HepG2 (cell line): Measurements from ENCODE around the gene IQSEC1. TPM values are rescaled to one million over a fixed set of nuclear protein-coding genes. Genes with fewer than 3 reads are reported as not detected.

Source experiments
- ATF7 ChIP-seq, 2 experiments: fragments of 450-650 bp in 1 of 2; sonication (generic) in 1 of 2; formaldehyde crosslinking in 1 of 2; IDR thresholded peaks; 2 replicates each; pipeline versions ENCODE4 v1.4.0 to v1.6.1; 2016 to 2020; ENCODE audit warnings: antibody characterized with exemption in 1 of 2, mild to moderate bottlenecking in 1 of 2, missing genetic modification reagents in 1 of 2
- BRD4 ChIP-seq: sonication (generic); formaldehyde crosslinking; IDR thresholded peaks from 2 replicates; pipeline ENCODE4 v1.4.0; 2020; ENCODE audit warnings: missing genetic modification reagents
- CBX5 ChIP-seq: sonication (generic); formaldehyde crosslinking; IDR thresholded peaks from 2 replicates; pipeline ENCODE4 v1.4.0; 2020; ENCODE audit warnings: missing genetic modification reagents, borderline replicate concordance
- GZF1 ChIP-seq: sonication (generic); formaldehyde crosslinking; IDR thresholded peaks from 2 replicates; pipeline ENCODE4 v1.5.1; 2020; ENCODE audit warnings: mild to moderate bottlenecking, missing genetic modification reagents
- HOXA7 ChIP-seq: sonication (generic); formaldehyde crosslinking; IDR thresholded peaks from 2 replicates; pipeline ENCODE4 v1.8.1; 2022; ENCODE audit warnings: mild to moderate bottlenecking, missing genetic modification reagents, moderate library complexity
- KLF9 ChIP-seq: IDR thresholded peaks from 2 replicates; pipeline ENCODE4 v1.6.1; 2016; ENCODE audit warnings: low read depth
- MATR3 ChIP-seq: sonication (generic); formaldehyde crosslinking; IDR thresholded peaks from 2 replicates; pipeline ENCODE4 v1.4.0; 2020; ENCODE audit warnings: missing genetic modification reagents
- MIER3 ChIP-seq: IDR thresholded peaks from 2 replicates; pipeline ENCODE4 v1.6.1; 2016; ENCODE audit warnings: missing compliant biosample characterization, borderline replicate concordance
- NAIF1 ChIP-seq: sonication (generic); formaldehyde crosslinking; IDR thresholded peaks from 2 replicates; pipeline ENCODE4 v1.5.0; 2020; ENCODE audit warnings: mild to moderate bottlenecking, missing genetic modification reagents, borderline replicate concordance
- NCOA1 ChIP-seq: sonication (generic); formaldehyde crosslinking; IDR thresholded peaks from 2 replicates; pipeline ENCODE4 v1.9.0; 2021; ENCODE audit warnings: missing genetic modification reagents
- ONECUT2 ChIP-seq: sonication (generic); formaldehyde crosslinking; IDR thresholded peaks from 2 replicates; pipeline ENCODE4 v1.4.0; 2020; ENCODE audit warnings: missing genetic modification reagents
- POLR2G ChIP-seq: fragments of 200-400 bp; formaldehyde crosslinking; IDR thresholded peaks from 2 replicates; pipeline ENCODE4 v1.6.1; 2018; ENCODE audit warnings: mild to moderate bottlenecking, low read depth, low read length, moderate library complexity
- SSRP1 ChIP-seq: IDR thresholded peaks from 2 replicates; pipeline ENCODE4 v1.6.1; 2016; ENCODE audit warnings: control low read depth
- ZEB1 ChIP-seq: IDR thresholded peaks from 2 replicates; pipeline ENCODE4 v1.6.1; 2012; ENCODE audit warnings: mild to moderate bottlenecking, low read depth, inconsistent platforms; ENCODE audit not compliant: insufficient replicate concordance
- ZNF224 ChIP-seq: sonication (generic); formaldehyde crosslinking; IDR thresholded peaks from 2 replicates; pipeline ENCODE4 v1.5.0; 2020; ENCODE audit warnings: mild to moderate bottlenecking, missing genetic modification reagents
- ZNF274 ChIP-seq: sonication (generic); formaldehyde crosslinking; IDR thresholded peaks from 2 replicates; pipeline ENCODE4 v1.5.1; 2020; ENCODE audit warnings: mild to moderate bottlenecking, missing genetic modification reagents
- ZNF292 ChIP-seq: sonication (generic); formaldehyde crosslinking; IDR thresholded peaks from 2 replicates; pipeline ENCODE4 v1.8.1; 2022; ENCODE audit warnings: mild to moderate bottlenecking, low read depth, missing genetic modification reagents, borderline replicate concordance
- ZNF484 ChIP-seq: sonication (generic); formaldehyde crosslinking; IDR thresholded peaks from 2 replicates; pipeline ENCODE4 v1.5.1; 2020; ENCODE audit warnings: mild to moderate bottlenecking, low read depth, missing genetic modification reagents, borderline replicate concordance
- ZNF558 ChIP-seq: sonication (generic); formaldehyde crosslinking; IDR thresholded peaks from 2 replicates; pipeline ENCODE4 v1.9.0; 2022; ENCODE audit warnings: mild to moderate bottlenecking, missing genetic modification reagents, borderline replicate concordance
- ZNF678 ChIP-seq: sonication (generic); formaldehyde crosslinking; IDR thresholded peaks from 2 replicates; pipeline ENCODE4 v1.4.0; 2020; ENCODE audit warnings: mild to moderate bottlenecking, missing genetic modification reagents
- ZNF775 ChIP-seq: sonication (generic); formaldehyde crosslinking; IDR thresholded peaks from 2 replicates; pipeline ENCODE4 v1.4.0; 2020; ENCODE audit warnings: missing genetic modification reagents, mild to moderate bottlenecking, moderate library complexity, borderline replicate concordance
- ZNF891 ChIP-seq: sonication (generic); formaldehyde crosslinking; IDR thresholded peaks from 2 replicates; pipeline ENCODE4 v1.5.0; 2020; ENCODE audit warnings: mild to moderate bottlenecking, missing genetic modification reagents
- ZSCAN29 ChIP-seq: sonication (generic); formaldehyde crosslinking; conservative IDR thresholded peaks from 2 replicates; pipeline ENCODE4 v1.4.0; 2020; ENCODE audit warnings: mild to moderate bottlenecking, missing genetic modification reagents
- polyA plus RNA-seq, 8 experiments: library from polyadenylated mRNA; depleted of rRNA in 3 of 8; stranded (reverse) in 7 of 8; unstranded in 1 of 8; fragments of >200 nt; fragmentation: Illumina TruSeq in 4 of 8; extraction: Trizol in 4 of 8; gene quantifications; 2 replicates each; pipeline versions ENCODE4 v1.2.1 to v1.2.3, GENCODE V29; 2011 to 2016; ENCODE audit warnings: low read depth in 4 of 8, missing spikeins in 1 of 8, mixed read lengths in 1 of 8; ENCODE audit not compliant: insufficient read depth in 1 of 8
- total RNA-seq, 5 experiments: library from RNA; depleted of rRNA; stranded (reverse); fragments of >200 nt; fragmentation: Illumina TruSeq; extraction: Trizol; gene quantifications; 2 replicates each; pipeline ENCODE4 v1.2.3, GENCODE V29; 2016; ENCODE audit warnings: low read depth in 1 of 5
- TF ChIP-seq, protein P1 (sequence below): sonication (generic); formaldehyde crosslinking; IDR thresholded peaks from 2 replicates; pipeline ENCODE4; 2020; ENCODE audit warnings: missing genetic modification reagents, mild to moderate bottlenecking, borderline replicate concordance
- TF ChIP-seq, protein P2 (sequence below): IDR thresholded peaks from 2 replicates; pipeline ENCODE4 v1.6.1; 2016; ENCODE audit warnings: missing genetic modification reagents, missing compliant biosample characterization
- TF ChIP-seq, protein P3 (sequence below): IDR thresholded peaks from 2 replicates; pipeline ENCODE4 v1.6.1; 2016
- TF ChIP-seq, protein P4 (sequence below): sonication (generic); formaldehyde crosslinking; IDR thresholded peaks from 2 replicates; pipeline ENCODE4 v1.5.1; 2020; ENCODE audit warnings: mild to moderate bottlenecking, missing genetic modification reagents, moderate library complexity

The IQSEC1 gene
- total and polyA plus RNA-seq, 2 of the 13 experiments (the other 11 are each of a cell fraction or from before 2014, with no cell fraction given), result 17.4 to 20.2 TPM

DNA sequence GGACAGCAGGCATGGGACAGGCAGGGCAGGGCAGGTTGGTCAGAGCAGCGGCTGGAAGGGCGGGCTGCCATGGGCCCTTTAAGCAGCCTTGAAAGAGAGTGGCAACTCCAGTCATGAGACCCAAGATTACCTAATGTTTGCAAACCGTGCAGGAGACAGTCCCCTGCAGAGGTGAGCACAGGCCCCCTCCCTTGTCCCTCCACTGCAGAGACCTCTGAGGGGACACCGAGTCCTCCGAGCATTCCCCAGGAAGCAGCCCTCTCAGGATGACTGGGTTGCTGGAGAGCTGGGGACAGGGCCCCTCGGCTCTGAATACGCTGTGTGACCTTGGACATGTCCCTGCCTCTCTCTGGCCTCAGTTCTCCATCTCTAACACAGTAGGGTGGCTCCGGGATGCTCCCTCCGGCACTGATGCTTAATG lies 81.4 kb downstream of the IQSEC1 start (continued):
- TF ChIP-seq, protein P1, sequence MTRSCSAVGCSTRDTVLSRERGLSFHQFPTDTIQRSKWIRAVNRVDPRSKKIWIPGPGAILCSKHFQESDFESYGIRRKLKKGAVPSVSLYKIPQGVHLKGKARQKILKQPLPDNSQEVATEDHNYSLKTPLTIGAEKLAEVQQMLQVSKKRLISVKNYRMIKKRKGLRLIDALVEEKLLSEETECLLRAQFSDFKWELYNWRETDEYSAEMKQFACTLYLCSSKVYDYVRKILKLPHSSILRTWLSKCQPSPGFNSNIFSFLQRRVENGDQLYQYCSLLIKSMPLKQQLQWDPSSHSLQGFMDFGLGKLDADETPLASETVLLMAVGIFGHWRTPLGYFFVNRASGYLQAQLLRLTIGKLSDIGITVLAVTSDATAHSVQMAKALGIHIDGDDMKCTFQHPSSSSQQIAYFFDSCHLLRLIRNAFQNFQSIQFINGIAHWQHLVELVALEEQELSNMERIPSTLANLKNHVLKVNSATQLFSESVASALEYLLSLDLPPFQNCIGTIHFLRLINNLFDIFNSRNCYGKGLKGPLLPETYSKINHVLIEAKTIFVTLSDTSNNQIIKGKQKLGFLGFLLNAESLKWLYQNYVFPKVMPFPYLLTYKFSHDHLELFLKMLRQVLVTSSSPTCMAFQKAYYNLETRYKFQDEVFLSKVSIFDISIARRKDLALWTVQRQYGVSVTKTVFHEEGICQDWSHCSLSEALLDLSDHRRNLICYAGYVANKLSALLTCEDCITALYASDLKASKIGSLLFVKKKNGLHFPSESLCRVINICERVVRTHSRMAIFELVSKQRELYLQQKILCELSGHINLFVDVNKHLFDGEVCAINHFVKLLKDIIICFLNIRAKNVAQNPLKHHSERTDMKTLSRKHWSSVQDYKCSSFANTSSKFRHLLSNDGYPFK (CRISPR knock-in tag), result no peak
- no peak for TF ChIP-seq GZF1 (CRISPR knock-in tag)
- TF ChIP-seq ZNF775 (CRISPR knock-in tag), result no peak
- TF ChIP-seq MIER3 (CRISPR knock-in tag), result no peak
- no peak for TF ChIP-seq SSRP1 (CRISPR knock-in tag)
- TF ChIP-seq NCOA1 (CRISPR knock-in tag), result no peak
- TF ChIP-seq, protein P2, sequence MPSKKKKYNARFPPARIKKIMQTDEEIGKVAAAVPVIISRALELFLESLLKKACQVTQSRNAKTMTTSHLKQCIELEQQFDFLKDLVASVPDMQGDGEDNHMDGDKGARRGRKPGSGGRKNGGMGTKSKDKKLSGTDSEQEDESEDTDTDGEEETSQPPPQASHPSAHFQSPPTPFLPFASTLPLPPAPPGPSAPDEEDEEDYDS, result no peak
- no peak for TF ChIP-seq ZSCAN29 (CRISPR knock-in tag)
- TF ChIP-seq ONECUT2, result no peak
- TF ChIP-seq, protein P3, sequence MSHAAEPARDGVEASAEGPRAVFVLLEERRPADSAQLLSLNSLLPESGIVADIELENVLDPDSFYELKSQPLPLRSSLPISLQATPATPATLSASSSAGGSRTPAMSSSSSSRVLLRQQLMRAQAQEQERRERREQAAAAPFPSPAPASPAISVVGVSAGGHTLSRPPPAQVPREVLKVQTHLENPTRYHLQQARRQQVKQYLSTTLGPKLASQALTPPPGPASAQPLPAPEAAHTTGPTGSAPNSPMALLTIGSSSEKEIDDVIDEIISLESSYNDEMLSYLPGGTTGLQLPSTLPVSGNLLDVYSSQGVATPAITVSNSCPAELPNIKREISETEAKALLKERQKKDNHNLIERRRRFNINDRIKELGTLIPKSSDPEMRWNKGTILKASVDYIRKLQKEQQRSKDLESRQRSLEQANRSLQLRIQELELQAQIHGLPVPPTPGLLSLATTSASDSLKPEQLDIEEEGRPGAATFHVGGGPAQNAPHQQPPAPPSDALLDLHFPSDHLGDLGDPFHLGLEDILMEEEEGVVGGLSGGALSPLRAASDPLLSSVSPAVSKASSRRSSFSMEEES (CRISPR knock-in tag), result peak; percentile 92
- no peak for TF ChIP-seq POLR2G
- no peak for TF ChIP-seq ZNF274 (CRISPR knock-in tag)
- no peak for TF ChIP-seq NAIF1
- no peak for TF ChIP-seq ZNF224 (CRISPR knock-in tag)
- TF ChIP-seq KLF9, result no peak
- TF ChIP-seq ATF7 (IDR thresholded peaks at IDR 0.05), result no peak
- no peak for TF ChIP-seq ATF7 (CRISPR knock-in tag; IDR thresholded peaks at IDR 0.05)
- TF ChIP-seq ZNF292 (CRISPR knock-in tag), result 0 out of 2 replicates have a peak, but pooled peaks have one; percentile 28
- no peak for TF ChIP-seq ZEB1
- no peak for TF ChIP-seq CBX5
- no peak for TF ChIP-seq ZNF891 (CRISPR knock-in tag)
- TF ChIP-seq, protein P4, sequence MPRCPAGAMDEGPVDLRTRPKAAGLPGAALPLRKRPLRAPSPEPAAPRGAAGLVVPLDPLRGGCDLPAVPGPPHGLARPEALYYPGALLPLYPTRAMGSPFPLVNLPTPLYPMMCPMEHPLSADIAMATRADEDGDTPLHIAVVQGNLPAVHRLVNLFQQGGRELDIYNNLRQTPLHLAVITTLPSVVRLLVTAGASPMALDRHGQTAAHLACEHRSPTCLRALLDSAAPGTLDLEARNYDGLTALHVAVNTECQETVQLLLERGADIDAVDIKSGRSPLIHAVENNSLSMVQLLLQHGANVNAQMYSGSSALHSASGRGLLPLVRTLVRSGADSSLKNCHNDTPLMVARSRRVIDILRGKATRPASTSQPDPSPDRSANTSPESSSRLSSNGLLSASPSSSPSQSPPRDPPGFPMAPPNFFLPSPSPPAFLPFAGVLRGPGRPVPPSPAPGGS (CRISPR knock-in tag), result no peak
- TF ChIP-seq MATR3 (CRISPR knock-in tag), result no peak
- no peak for TF ChIP-seq ZNF558 (CRISPR knock-in tag)
- TF ChIP-seq BRD4 (CRISPR knock-in tag), result no peak
- no peak for TF ChIP-seq ZNF678
- TF ChIP-seq ZNF484 (CRISPR knock-in tag), result no peak
- no peak for TF ChIP-seq HOXA7 (CRISPR knock-in tag)
